Glomerular endothelial cell (primary cell): ENCODE results near the gene STEEP1. TPM values are rescaled to one million over a fixed set of nuclear protein-coding genes. Genes with fewer than 3 reads are reported as not detected.
"Not testable (repeated sequence)": the region's sequence is repeated elsewhere in the genome, so short reads cannot be mapped to it uniquely, and the experiment has no call there.

Experiments
- DNase-seq: peaks from one replicate; pipeline ENCODE4 v3.0.0-alpha.2; 2011; ENCODE audit warnings: low read depth, low spot score; ENCODE audit errors: extremely low read depth
- total RNA-seq: library from RNA; depleted of rRNA; stranded (reverse); fragments of >200 nt; gene quantifications from 2 replicates; pipeline ENCODE4 v1.2.3, GENCODE V29; 2015

The STEEP1 gene
- total RNA-seq, 1 donor from 2014 or later, result 29.6 TPM

GRCh38 chrX:119537487-119537886, 27.7 kb downstream of the STEEP1 start:
- no peak for DNase-seq

- no peak for DNase-seq
These were observed 35.6 kb downstream of the STEEP1 start for GRCh38 chrX:119529345-119530276.

DNA sequence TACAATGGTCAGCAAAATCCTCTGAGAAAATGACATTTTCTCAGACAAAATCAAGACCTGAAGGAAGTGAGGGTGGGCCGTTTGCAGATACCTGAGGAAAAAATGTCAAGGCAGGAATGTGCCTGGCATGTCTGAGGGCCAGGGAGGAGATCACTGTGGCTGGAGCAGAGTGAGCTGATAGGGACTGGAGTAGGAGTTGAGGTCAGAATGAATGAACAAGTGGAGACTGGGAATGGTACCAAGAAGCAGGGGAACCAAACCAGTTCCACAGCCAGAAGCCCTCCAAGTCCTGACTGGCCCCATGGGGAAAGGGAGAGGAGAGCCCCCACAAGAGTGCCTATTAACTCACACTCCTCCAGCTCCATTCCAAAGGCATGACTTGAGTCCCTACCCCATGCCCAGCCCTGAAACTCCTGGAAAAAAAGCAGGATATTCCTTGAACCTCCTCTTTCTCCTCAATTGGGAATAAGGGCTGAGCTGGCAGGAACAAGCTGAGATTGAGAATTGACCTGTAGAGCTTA, 41.5 kb downstream of the STEEP1 start:
- DNase-seq, result no peak

DNA sequence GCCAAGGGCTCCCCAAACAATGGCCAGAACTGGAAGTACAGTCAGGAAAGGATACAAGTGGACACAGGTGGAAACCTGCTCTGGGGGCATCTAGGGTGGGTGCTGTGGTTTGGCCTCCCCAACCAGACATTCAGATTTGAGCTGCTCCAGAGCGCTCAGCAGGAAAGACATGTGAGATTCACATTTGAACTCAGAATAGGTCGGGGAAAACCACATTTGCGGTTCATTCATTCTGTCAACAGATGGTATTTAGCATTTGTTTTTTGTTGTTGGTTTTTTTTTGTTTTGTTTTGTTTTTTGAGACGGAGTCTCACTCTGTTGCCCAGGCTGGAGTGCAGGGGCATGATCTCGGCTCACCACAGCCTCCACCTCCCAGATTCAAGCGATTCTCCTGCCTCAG, 44.0 kb downstream of the STEEP1 start:
- no peak for DNase-seq

DNA sequence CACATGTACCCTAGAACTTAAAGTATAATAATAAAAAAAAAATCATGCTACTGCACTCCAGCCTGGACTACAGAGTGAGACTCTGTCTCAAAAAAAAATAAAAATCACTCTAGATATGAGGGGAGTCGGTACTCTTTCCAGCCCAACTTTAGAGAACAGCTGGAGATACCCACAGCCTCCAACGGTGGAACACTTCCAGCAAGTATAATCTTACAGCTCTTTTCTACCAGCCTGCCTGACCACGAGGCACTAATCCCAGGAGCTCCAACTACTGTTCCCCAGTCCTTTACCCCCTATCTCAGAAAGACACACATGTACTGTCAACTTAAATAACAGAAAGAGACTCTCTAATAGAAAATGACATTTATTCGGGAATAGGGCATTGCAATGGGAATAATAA, 46.8 kb downstream of the STEEP1 start:
- DNase-seq, result no peak

GRCh38 chrX:119516157-119516702, 49.0 kb downstream of the STEEP1 start:
- DNase-seq, result peak; percentile 37

GRCh38 chrX:119512146-119512800, 52.9 kb downstream of the STEEP1 start:
- DNase-seq, result peak; percentile 16

DNA sequence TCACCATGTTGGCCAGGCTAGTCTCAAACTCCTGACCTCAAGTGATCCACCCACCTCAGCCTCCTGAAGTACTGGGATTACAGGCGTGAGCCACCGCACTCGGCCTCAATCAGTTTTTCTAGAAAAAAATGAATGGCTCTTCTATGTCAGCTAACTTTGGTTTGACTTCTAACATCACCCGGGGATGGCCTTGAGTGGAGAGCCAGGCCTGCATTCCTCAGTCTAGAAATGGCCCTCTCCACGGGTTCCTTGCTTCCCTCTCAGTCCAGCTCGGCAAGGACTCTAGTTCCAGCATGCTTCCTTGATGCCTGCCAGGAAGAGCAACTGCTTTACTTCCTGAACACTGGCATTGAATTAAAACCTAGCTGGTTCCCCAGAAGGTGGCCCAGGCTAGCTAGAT, 58.0 kb downstream of the STEEP1 start:
- no peak for DNase-seq

GRCh38 chrX:119505945-119506344, 59.3 kb downstream of the STEEP1 start:
- DNase-seq, result no peak

DNA sequence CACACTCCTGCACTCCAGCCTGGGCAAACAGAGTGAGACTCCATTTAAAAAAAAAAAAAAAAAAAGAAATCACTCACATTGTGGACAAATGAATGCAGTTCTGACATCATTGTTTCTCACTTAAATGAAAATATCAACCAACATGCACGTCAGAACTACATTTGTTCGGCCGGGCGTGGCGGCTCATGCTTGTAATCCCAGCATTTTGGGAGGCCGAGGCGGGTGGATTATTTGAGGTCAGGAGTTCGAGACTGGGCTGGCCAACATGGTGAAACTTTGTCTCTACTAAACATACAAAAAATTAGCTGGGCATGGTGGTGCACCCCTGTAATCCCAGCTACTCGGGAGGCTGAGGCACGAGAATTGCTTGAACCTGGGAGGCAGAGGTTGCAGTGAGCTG, 60.1 kb downstream of the STEEP1 start:
- DNase-seq, result not testable (repeated sequence)

DNA sequence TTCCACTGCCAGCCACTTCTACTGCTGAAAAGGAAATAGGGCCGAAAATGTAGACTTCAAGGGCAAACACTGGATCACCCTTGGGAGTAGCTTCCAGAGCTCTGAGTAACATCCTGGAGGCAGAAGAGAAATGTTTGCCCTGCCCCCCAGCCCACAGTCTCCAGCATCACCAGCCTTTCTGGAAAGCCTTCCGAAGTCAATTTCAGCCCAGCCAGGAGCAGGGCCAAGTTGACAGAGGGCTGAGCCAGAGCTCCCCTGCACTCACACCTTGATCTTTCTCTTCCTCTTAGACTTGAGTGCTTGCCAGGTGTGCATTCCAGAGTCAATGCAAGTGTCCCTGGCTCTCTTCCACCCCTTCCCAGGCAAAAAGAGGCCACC, 61.7 kb downstream of the STEEP1 start:
- DNase-seq, result peak; percentile 22

DNA sequence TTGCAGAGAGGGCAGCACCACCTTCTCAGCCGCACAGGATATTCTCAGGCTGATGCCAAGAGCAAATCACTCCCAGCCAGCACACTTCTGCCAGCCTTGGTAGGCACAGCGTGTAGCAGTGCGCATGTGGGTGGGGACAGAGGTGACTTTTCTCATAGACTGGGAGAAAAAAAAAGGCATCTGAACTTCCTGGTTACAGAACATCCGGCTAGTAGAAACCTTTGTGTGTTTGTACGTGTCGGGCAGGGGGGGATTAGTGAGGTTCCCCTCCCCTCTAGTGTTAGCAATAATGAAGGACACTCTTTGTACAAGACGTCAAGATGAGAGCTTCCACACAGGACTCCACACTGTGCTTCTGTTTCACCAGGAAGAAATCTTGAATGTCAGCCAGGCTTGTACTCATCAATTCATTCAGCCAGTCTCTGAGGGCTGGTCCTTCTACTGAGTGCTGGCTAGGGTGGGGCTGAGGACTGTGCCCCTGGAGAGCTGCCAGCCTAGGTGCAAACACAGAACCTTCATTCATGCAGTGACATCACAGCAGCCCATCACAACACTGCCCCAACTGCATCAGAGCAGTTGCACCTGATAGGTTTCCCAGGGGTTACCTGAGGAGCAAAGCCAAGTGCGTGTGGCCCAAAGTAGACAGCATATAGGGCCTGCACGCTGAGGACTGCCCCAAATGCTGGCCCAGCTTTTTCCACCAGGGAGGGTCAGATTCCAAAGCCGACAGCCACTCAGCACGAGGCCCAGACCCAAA, 62.3 kb downstream of the STEEP1 start:
- no peak for DNase-seq

- DNase-seq, result no peak
These were observed 63.6 kb downstream of the STEEP1 start for GRCh38 chrX:119501511-119502148.

DNA sequence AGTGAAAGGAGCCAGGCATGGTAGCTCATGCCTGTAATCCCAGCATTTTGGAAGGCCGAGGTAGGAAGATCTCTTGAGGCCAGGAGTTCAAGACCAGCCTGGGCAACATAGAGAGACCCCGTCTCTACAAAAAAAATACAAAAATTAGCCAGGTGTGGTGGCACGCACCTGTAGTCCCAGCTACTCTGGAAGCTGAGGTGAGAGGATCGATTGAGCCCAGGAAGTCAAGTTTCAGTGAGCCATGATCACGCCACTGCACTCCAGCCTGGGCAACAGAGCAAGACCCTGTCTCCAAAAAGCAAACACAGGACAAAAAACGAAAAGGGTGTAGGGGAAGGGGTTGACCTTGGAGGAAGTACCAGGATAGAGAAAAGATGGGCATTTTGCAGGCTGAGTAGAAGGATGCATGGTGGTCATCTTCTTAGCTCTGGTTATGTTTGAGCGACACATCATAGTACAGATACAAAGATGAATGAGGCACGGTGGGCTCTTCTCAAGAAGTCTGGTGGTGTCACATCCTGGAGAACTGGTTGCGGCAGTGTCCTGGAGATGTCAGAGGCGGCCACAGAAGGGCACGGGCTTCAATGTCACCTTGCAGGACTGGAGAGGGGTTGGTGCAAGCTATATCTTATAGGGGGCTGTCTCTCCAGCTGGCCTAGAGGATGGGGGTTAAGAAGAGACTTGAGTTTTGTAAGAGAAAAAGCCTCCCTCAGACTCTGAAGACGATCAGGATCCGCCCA, 65.0 kb downstream of the STEEP1 start:
- no peak for DNase-seq

GRCh38 chrX:119497185-119497584, 68.0 kb downstream of the STEEP1 start:
- no peak for DNase-seq

DNA sequence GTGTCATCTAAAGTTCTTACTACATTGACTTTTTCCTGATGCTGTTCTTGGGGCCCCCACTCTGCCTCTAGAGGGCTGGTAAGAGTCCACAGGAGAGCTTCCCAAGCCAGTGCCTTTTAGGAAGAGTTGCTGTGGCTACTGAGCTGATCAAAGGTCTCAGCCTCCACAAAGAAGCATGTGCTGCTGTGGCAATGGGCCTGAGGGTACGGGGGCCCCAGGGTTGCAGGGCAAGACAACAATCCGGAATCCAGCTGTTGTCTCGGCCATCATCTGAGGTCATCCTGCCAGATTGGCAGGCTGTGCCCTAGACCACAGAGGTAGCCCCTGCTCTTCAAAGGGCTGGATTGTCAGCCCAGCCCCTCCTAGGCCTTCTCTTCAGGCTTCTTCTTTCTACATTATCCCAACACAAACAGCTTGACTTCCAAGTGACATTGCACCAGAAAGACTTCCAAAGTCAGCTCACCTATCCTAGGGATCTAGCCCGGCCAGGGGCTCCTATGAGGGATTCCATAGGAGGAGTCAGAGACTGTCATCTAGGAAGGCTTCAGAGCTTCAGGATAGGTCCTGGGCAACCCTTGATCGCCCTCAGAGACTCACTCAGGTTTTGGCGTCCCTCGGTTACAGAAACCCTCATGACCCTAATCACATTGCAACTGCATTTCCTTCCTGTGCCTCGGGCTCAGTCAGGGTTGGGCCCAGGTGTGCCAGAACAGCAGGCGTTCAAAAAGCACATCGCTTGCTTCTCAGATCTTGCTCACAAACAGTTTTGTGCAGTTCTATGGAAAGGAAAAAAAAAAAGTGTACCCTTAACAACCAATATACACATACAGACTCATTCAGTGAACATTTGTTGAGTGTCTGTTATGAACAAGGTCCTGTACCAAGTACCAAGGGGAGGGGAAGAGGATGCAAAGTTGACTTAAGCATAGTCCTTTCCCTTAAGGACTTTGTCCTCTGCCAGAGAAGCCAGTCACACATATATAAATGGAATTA, 69.2 kb downstream of the STEEP1 start:
- no peak for DNase-seq

GRCh38 chrX:119493851-119494495, 71.2 kb downstream of the STEEP1 start:
- DNase-seq, result not testable (repeated sequence)

DNA sequence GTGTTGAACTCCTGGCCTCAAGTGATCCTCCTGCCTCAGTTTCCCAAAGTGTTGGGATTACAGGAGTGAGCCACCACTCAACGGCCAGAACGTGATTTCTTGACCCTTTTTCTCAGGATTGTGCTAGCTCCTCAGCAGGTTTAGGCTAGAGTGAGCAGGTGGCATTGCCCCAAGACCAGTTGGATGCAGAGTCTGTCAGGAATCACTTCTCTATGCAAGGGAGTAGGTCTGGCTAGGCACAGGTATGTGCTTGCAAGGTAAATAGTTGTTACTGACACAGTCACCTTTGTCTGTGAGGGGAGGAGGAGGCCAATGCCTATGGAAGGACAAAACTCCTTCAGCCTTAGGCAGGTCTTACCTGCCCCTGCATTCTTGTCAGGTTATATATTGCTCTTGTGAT, 72.7 kb downstream of the STEEP1 start:
- no peak for DNase-seq
